ENCODE results near the gene SMC6.

The SMC6 gene

DNA sequence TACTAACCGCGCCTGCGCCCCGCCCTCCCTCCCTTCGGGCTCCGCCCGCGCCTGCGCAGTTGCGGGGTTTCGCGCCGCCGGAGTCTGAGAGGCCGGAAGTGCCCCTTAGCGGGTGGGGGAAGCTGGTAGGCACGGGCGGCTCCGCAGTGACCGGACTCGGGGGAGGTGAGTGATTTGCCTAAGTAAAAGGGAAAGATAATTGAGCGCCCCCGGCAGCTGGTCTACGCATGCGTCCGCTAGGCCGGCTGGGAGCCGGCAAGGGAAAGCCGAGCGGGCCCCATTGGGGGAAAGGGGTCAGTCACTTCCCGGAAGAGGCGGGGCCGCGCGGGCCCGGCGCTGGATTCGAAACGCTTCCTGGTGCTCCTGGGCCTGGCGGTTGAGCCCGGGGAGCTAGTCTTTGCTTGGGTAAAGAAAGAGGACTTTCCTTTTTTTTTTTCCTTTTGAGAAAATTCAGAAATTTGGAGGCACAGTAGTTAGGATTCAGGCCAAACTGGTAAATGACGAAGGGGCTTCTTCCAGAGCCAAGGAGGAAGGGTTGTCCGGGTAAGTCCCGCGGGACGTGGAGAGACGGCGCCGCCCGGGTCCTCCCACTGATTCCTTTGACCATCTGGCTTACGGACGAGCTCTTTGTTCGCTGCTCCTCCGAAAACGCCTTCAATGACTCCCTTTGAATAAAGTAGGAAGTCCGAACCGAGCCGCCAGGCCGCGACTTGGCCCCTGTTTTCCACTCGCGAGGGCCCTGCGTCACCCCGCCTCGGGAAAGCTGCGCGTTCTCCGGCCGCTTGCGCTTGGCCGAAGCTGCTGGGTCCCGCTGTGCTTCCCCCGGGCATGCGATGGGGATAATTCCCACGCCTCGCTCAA lies at the start of gene SMC6, which contains the start of gene GEN1:
SMC6 (minus strand) TSS at position 8 of the 861 bp plus-strand sequence. CDS start 7,864 bp downstream, outside the sequence.
GEN1 (plus strand) TSS at position 336 of the 861 bp plus-strand sequence. CDS start 5,806 bp downstream, outside the sequence.
- peak; percentile 96 for DNase-seq

- no peak for DNase-seq
These were observed 47.3 kb upstream of the SMC6 start for GRCh38 chr2:17800693-17801458.

DNA sequence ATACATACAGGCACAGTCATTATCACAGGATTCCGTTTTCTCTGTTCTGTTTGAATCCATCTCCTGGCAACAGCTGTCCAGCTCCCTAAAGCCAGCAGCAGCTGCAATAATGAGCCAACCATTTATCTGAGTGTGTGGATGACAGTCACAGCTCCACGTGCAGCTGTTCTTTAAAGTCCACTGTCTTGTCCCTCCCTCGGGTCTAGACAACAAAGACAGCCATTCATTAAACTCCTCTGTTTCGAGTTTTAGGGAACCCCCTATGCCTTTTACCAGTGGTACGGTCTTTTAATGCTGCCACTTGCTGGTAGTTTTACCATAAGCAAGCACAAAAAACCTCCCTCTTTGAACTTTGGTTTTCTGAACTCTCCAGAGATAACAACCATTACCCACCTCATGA lies 46.6 kb upstream of the SMC6 start:
- no peak for DNase-seq

DNA sequence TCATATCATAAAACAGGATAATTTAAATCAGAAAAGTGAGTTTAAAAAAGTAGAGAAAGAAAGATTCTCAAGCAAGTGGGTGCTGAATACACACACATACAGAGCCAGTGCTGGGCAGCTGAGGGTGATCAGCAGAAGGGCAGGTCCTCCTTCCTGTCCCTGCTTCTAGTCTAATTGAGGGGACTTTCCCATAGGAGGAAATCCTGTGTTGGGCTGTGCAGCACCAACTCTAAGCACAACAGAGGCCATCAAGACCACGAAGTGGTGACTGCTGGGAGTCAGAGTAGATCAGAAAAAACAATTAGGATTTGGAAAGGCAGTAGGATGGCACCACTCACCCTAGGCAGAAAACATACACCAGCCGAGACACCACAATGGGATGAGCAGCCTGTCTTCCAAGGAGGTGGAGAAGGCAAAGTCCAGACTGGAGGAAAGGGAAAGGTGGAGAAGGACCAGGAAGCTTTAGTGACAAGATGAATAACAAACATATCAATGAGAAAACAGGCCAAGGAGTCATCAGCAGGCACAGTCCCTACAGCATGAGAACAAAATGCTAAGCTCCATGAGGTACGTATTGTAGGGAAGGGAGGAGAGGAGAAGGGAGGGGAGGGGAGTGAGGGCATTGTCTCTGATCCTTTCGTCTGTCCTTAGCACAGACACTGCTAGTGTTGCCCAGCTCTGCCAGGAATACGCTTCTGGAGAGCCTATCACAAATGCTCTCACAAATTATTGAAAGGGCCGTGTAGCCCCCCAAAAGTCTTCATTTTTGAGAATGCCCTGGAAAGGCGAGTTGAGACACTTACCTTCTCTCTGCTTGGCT lies 45.9 kb upstream of the SMC6 start:
- DNase-seq: no peak

- no peak for DNase-seq
These were observed 44.7 kb upstream of the SMC6 start for GRCh38 chr2:17798338-17798737.

- no peak for DNase-seq
These were observed 41.7 kb upstream of the SMC6 start for GRCh38 chr2:17795309-17795708.

GRCh38 chr2:17793803-17794354 lies 40.3 kb upstream of the SMC6 start:
- no peak for DNase-seq

DNA sequence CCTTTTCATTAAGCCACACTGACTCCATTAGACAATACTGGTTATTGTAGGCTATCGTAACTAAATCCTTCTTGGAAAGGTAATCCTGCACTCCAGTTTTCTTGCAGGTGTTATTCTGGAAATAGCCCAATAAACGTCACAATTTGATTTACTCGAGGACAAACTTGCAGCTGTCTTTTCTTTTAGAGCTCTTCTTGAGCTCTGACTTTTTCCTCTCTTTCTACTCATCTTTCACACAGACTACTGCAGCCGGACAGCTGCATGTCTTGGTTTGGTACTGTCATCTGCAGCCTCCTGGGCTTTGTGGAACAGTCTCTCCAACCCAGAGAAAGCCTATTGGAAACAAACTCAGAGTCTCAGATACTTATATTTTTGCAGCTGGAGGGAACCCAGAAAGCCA lies 39.7 kb upstream of the SMC6 start:
- DNase-seq: no peak

- DNase-seq: no peak
These were observed 38.9 kb upstream of the SMC6 start for GRCh38 chr2:17792515-17792914.

- DNase-seq: no peak
These were observed 38.2 kb upstream of the SMC6 start for GRCh38 chr2:17791817-17792130.

GRCh38 chr2:17791121-17791816 lies 37.7 kb upstream of the SMC6 start:
- no peak for DNase-seq

DNA sequence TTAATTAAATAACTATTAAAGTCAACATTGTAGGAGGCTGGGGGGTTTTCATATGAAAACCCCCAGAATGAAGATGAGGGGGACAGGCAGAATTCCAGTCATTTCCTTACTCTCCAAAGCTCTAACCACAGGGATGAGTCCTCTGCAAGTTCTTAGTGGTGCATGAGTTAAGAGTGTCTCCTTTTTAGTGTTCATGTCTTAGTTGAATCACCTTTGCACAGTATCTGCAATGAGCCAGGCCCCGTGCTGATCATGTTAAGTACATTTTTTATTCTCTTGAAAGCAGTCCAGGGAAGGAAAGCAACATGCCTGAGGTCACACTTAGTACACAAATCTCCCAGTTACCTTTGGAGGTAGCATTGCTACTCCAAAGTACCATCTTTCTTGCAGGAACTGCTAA lies 36.9 kb upstream of the SMC6 start:
- DNase-seq: no peak

GRCh38 chr2:17788773-17789172 lies 35.2 kb upstream of the SMC6 start:
- no peak for DNase-seq

GRCh38 chr2:17786727-17787126 lies 33.1 kb upstream of the SMC6 start:
- no peak for DNase-seq

DNA sequence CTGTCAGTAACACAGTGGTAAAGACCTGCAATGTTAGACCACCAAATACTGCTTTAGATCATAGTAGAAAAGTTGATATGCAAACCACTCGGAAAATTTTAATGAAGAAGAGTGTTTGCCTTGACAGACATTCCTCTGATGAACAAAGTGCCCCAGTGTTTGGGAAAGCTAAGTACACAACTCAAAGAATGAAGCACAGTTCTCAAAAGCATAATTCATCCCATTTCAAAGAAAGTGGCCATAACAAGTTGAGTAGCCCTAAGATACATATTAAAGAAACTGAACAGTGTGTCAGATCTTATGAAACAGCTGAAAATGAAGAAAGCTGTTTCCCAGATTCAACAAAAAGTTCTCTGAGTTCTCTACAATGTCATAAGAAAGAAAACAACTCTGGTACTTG lies 27.9 kb upstream of the SMC6 start:
- DNase-seq: no peak

- DNase-seq: no peak
These were observed 26.9 kb upstream of the SMC6 start for GRCh38 chr2:17780546-17780945.

DNA sequence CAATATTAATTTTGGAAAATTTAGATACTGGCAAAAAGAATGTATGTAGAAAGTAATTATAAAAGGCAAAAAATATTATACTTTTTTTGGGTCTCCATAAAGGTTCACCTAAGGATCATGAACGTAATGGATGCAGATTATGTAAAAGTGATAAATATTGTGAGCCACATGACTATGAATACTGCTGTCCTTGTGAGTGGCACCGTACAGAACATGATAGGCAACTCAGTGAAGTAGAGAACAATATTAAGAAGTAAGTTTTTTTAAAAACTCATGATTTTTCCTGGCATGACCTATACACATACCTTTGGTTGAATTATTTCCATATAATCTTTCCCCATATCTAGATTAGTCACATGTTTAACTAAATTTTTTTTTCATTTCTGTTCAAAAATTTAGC lies 18.9 kb upstream of the SMC6 start:
- DNase-seq: no peak

- no peak for DNase-seq
These were observed 18.3 kb upstream of the SMC6 start for GRCh38 chr2:17771956-17772355.

DNA sequence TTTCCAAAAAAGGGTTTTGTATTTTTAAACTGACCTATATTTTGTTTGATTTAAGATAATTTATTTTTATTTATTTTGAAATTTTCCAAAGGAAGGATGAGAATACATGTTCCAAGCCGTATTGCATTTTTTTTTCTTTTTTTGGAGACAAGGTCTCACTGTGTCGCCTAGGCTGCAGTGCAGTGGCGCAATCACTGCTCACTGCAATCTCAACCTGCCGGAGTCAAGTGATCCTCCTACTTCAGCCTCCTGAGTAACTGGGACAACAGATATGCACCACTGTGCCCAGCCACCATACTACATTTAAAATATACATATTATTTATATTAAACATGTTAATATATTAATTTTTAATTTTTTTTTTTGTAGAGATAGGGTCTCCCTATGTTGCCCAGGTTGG lies 15.3 kb upstream of the SMC6 start:
- no peak for DNase-seq

DNA sequence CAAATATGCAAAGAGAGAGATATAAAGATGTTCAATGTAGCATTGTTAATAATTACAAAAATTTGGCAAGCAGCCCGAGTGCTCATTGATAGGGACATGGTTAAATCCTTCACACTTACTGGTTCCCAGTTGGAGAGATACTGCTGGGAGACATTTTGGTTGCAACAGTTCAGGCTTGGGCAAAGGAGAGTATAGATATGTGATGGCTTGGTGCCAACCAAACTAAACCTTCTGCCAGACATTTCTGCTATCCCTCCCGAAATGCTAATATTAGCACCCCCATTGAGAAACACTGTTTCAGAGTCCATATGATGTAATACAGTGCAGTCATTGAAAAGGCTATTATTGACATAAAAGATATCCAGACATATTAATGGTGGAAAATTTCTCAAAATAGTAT lies 11.8 kb upstream of the SMC6 start:
- DNase-seq: no peak

DNA sequence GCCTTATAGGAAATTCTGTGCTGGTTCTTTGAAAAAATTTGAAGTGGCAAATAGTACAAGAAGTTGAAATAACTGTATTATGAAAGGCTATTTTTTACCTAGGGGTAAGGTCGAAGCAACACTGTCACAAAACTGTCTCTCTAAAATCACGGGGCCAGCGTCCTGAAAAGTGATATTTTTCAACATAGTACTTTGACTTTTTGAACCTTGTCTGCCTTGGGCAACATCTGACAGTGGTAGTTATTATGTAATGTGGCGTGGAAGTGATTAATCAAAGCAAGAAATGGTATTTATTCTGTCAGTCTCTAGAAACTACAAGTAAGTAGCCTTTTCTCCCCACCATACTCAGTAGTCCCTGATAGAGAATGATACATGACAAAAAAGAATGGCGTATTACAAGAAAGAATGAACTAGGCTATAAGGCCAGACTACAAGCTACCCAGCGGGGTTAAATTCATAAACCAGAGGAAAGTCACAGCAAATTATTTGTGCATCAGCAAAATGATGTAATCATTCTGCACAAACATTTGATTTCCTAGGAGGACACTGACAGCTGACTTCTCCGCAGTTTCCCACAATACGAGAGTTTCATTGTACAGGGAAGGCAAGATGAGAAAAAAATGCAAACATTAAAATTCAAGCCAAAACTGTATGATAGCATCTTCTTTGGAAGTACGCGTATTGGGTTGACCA lies 10.2 kb upstream of the SMC6 start:
- no peak for DNase-seq

- no peak for DNase-seq
These were observed 8.8 kb upstream of the SMC6 start for GRCh38 chr2:17762451-17762850.

Data from islet precursor cell (in vitro differentiated cells).